NCI-H1694 (cell line): ENCODE results near the gene TCF7L1.
"Not testable (repeated sequence)": the region's sequence is repeated elsewhere in the genome, so short reads cannot be mapped to it uniquely, and the experiment has no call there.

ENCODE experiments used
- DNase-seq: peaks from one replicate; lab custom pipeline; 2025; lab: John Stamatoyannopoulos, UW

TCF7L1 gene

GRCh38 chr2:85133751-85134254, 611 bp downstream of the TCF7L1 start:
- DNase-seq, result no peak

DNA sequence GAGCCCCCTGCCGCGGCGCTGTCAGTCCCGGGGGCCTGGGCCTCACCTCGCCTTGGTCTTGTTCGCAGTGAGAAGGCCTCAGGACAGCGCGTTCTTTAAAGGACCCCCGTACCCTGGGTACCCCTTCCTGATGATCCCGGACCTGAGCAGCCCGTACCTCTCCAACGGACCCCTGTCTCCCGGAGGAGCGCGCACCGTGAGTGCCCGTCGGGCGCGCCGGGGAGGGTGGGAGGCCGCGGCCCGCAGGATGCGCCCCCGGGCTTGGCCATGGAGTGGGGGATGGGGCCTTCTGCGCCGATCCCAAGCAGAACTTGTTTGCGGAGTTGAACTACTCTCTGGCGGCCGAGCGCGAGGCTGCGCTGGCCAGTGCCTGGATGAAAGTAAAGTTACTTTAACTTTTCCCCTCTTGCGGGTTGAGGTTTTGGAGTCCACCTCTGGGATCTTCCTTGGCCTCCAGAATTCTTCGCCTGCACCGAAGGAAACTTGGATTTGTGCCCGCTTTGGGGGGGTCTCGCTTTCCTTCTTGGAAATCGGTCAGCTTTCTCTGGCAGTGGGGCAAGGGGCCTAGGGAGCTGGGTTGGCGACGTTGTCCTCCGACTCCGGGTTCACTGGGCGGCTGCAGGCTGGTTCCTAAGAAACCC, 1.2 kb downstream of the TCF7L1 start:
- no peak for DNase-seq

GRCh38 chr2:85134896-85135659, 1.9 kb downstream of the TCF7L1 start:
- no peak for DNase-seq

DNA sequence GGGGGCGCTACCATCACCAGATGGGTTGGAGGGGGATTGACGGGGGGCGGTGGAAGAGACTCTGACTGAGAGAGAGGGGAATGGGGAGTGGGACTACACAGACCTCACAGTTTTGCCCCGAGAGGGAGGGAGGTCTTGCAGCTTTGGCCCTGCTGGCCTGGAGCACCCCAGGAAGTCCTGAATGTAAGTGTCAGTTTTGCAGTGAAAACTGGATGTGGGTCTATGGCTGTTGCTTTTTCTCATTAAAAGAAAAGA, 2.4 kb downstream of the TCF7L1 start:
- no peak for DNase-seq

DNA sequence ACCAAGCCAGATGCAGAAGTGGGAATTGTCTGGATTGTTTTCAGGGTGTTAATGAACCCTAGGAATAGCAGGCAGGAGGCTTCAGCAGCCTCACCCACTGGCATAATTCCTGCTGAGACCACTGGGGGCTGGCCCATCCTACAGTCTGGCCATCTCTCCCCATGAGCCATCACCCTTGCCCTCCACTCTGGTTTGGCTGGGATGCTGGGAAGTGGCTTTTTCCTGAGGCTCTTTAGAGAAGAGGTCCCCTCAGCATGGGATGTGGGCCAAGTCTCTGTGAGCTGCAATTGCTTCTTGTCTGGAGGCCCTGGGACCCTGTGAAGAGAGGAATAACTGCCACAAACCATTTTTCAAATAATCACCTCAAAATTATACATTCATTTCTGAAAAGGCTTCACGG, 4.0 kb downstream of the TCF7L1 start:
- no peak for DNase-seq

GRCh38 chr2:85143463-85144082, 10.4 kb downstream of the TCF7L1 start:
- no peak for DNase-seq

DNA sequence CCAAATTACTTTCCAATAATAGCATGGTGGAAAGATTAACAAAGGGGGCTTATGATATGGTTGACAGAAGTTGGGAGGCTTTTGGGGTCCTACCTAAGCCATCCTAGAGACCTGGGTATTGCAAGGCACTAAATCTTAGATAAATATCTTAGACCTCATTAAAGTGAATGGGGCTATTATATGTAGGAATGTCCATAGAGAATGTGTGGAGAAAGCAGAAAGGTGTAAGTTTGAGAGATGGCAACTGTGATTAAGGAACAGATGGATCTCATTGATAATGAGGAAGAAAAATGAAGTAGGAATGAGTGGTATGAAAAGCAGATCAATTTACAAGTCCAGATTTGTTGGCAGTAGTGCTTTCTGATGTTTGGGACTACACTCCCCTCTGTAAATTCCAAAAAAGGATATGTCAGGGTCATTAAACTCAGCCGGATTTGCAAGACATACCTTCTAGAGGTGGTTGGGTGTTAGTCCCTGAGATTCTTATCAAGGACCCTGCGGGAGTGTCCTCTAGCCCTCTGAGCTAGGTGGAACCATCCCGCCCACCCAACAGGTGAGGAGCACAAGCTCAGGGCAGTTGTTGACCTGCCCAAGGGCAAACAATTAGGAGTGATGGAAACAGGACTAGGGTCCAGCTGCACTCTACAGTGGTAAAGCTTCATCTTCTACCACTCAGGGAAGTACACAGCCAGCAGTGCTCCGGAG, 12.1 kb downstream of the TCF7L1 start:
- no peak for DNase-seq

- DNase-seq, result no peak
Measured at GRCh38 chr2:85148190-85148589, 15.0 kb downstream of the TCF7L1 start.

- no peak for DNase-seq
Measured at GRCh38 chr2:85151026-85151425, 17.8 kb downstream of the TCF7L1 start.

GRCh38 chr2:85152895-85153294, 19.7 kb downstream of the TCF7L1 start:
- no peak for DNase-seq

DNA sequence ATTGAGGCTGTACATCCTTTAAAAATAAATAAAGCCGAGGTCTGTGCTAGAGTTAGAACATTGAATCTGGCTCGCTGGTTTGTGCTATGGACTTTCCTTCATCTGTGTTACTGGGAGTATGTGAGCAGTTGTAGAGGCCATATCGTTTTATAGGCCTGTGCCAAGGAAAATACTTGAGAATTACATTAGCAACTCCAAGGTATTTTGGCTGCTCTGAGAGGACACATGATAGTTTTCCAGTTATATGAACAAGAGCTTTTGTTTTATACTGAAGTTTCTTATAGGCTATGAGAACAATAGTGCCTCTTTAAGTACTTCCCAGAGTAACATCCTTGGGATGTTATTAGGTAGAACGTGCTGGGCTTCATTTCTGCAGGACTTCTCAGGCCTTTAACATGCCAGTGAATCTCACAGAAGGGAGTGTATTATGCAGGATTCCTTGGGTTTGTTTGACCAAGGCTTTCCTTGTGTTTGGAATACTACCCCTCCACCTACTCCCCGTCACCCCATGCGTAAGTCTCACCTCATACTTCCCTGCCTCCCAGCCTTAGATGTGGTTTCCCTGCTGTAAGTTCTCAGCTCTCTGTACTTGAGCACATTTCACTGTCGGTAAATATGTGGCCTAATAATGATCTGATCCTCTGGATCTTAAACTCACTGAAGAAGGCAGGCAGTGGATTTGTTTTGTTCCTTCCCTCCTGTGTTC, 21.0 kb downstream of the TCF7L1 start:
- DNase-seq, result no peak

- DNase-seq, result not testable (repeated sequence)
Measured at GRCh38 chr2:85155082-85155481, 21.9 kb downstream of the TCF7L1 start.

DNA sequence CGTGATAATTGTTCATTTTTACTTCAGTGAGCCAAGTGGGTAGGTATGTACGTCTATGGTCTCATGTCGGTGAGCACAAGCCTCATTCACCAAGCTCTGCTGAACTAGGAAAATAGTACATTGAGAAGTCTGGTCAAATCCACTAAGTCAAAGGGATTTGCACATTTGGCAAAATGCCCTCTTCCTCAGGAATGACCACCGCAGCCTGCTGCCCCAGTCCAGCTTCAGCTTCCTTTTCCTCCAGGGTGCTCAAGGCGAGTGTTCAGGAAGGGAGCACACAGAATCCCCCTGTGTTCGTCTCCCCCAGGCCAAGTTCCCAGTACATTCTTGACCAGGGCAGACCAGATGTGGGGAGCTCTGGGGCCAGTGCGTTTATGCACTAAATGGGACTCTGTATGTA, 23.0 kb downstream of the TCF7L1 start:
- DNase-seq, result no peak

- DNase-seq, result no peak
Measured at GRCh38 chr2:85156619-85157018, 23.4 kb downstream of the TCF7L1 start.

- no peak for DNase-seq
Measured at GRCh38 chr2:85157345-85157744, 24.2 kb downstream of the TCF7L1 start.

DNA sequence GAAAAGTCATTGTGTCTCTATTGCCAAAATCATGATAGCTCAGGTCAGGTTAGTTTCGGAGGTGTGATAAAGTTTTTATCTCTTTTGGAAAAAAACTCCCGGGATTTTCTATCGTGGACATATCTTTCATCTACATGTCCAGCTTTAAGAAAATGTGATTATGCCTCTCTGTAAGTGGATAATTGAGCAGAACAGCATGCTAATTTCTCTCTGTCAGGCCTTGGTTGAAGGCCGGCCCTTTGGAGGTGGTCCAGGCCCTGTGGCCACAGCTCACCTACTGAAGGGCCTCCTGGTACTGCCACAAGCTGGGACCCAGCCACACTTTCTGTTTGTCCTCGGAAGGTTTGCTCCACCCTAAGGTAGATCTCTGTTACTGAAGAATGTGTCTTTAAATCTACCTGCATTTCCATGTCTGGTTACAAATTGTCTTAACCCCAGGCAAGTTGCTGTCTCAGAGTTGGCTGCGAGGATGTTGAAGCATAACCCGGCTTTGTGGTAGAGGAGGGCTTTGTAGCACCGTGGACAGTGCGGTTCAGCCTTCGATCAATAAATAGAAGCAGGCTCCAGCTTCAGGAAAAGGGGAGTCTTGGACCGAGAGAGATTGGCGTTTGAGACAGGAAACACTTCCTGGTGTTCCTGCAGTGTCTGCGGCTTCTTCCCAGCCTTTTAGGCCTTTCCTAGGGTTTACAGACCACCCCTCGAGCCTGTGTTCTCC, 25.5 kb downstream of the TCF7L1 start:
- no peak for DNase-seq

DNA sequence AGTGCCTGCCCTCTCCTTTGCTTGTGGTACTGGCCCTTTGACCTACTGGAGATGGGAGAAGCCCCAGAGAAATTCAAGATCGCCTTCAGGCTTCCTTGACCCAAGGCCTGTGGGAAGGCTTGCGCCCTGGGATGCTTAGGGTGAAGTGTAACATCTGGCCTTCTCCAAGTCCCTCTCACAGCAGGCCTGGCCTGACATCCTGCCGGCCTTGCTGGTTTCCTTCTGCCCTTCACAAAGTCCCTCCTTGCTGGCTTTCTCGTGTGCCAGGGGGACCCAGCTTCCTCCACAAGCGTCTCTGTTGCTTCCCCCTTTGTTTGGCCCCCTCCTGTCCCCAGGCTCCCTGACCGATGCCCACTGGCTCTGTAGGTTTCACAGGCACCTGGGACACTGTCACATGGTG, 26.4 kb downstream of the TCF7L1 start:
- no peak for DNase-seq

DNA sequence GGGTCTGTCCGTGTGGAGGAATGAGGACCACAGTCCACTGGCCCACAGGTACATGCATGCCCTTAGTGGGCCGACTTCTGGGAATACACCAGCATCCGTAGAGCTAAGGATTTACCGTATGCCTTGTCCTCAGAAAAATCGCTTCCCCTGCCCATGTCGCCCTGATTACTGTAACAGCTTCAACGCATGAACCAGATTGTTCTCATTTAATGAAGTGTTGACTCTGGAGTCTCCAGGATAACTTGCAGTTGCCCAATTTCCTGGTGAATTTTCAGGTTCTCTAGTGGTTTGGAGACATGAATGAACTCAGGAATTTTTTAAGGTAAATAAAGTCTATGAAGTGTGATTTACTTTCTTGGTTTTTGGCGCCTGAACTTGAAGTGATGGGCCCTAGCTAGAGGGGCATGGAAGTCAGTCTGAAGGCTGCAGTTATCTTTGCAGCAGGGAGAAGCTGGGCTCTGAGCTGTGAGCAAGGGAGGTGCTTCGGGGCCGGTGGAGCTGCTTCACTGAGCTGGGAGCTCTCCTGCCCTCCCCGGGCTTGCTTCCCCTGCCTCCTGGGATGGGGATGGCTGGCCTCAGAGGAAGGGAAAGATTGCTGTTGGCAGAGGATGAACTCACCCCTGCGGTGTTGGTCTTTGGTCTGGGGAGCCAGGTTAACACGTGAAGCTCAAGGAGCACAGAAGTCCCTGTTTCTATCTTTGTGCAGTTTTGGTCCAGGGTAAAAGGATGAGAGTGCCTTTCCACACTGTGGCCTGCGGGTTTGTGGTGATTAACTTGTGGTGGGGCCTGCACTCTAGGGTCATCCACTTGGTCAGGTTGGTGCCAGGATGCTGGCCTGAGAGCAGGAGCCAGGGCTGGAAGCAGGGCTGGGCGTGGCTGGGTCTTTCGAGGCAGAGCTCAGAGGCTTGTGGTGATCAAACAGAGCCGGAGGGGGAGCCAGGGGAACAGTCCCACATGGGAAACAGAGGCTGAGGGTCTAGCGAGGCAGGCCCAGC, 28.1 kb downstream of the TCF7L1 start:
- DNase-seq, result no peak

- DNase-seq, result no peak
Measured at GRCh38 chr2:85162746-85163301, 29.6 kb downstream of the TCF7L1 start.

DNA sequence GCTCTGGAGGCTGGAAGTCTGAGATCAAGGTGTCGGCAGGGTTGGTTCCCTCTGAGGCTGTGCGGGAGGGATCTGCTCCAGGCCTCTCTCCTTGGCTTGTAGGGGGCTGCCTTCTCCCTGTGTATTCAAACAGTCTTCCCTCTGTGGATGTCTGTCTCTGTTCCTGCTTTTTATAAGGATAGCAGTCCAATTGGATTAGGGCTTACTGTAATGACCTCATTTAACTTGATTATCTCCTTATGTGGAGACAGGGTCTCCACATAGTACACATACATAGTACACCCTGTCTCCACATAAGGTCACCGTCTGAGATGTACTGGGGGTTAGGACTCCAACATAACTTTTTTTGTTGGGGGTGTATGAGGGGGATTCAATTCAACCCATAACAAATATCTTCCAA, 30.5 kb downstream of the TCF7L1 start:
- DNase-seq, result no peak
